ENCODE data around the gene EEIG1.

EEIG1 gene

GRCh38 chr9:127941961-127942215 is 38.9 kb downstream of the EEIG1 start:
- no peak overlapping the region for H3K9ac ChIP-seq (ENCODE audit: low read length)
- H3K27ac ChIP-seq (ENCODE audit: low read length) = no peak overlapping the region
- no peaks in the 10 kb centered on the region for H3K4me1 ChIP-seq (ENCODE audit: control insufficient read depth, low read depth, low read length)
- H3K4me3 ChIP-seq (ENCODE audit: low read length) = no peak overlapping the region
- H3K9me3 ChIP-seq (ENCODE audit: control insufficient read depth, low read depth, low read length) = no peaks in the 10 kb centered on the region
- H3K27me3 ChIP-seq (ENCODE audit: control insufficient read depth, insufficient read depth, low read length) = no peaks in the 10 kb centered on the region
- peaks cover 12% of the 10 kb centered on the region for H3K36me3 ChIP-seq (ENCODE audit: control insufficient read depth, low read depth, low read length)

GRCh38 chr9:127941062-127941960 is 39.5 kb downstream of the EEIG1 start:
- H3K9me3 ChIP-seq (ENCODE audit: control insufficient read depth, low read depth, low read length) = no peaks in the 10 kb centered on the region
- no peak overlapping the region for H3K9ac ChIP-seq (ENCODE audit: low read length)
- H3K27me3 ChIP-seq (ENCODE audit: control insufficient read depth, insufficient read depth, low read length) = no peaks in the 10 kb centered on the region
- peaks cover 12% of the 10 kb centered on the region for H3K36me3 ChIP-seq (ENCODE audit: control insufficient read depth, low read depth, low read length)
- no peaks in the 10 kb centered on the region for H3K4me1 ChIP-seq (ENCODE audit: control insufficient read depth, low read depth, low read length)
- H3K27ac ChIP-seq (ENCODE audit: low read length) = no peak overlapping the region
- H3K4me3 ChIP-seq (ENCODE audit: low read length) = no peak overlapping the region

DNA sequence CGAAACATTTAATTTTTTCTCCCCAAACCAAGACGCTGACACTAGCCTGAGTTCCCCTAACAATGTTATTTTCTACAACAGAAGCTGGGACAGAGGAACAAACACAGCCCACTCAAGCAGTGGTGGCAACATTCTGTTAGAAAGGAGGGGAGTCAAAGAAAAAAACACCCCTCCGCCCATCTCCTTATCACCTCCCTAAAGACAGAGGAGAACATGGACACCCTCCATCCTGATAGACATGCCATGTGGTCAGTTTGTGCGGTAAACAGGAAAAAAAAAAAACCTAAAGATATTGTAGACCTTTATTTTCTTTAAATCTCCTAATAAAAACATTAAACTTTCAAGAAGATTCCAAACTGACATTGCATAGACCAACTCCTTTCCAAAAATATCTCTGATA is 40.2 kb downstream of the EEIG1 start:
- Histone ChIP-seq H3K36me3 (ENCODE audit: control insufficient read depth, low read depth, low read length) (peaks cover 12% of the 10 kb centered on the region), H3K4me1 (ENCODE audit: control insufficient read depth, low read depth, low read length) (no peaks in the 10 kb centered on the region), H3K9me3 (ENCODE audit: control insufficient read depth, low read depth, low read length) (no peaks in the 10 kb centered on the region), H3K27me3 (ENCODE audit: control insufficient read depth, insufficient read depth, low read length) (no peaks in the 10 kb centered on the region), H3K27ac (ENCODE audit: low read length) (no peak overlapping the region), H3K9ac (ENCODE audit: low read length) (no peak overlapping the region), H3K4me3 (ENCODE audit: low read length) (no peak overlapping the region)

GRCh38 chr9:127938298-127938690 is 42.5 kb downstream of the EEIG1 start:
- Histone ChIP-seq H3K27ac (ENCODE audit: low read length) (no peak overlapping the region), H3K36me3 (ENCODE audit: control insufficient read depth, low read depth, low read length) (peaks cover 7% of the 10 kb centered on the region), H3K27me3 (ENCODE audit: control insufficient read depth, insufficient read depth, low read length) (no peaks in the 10 kb centered on the region), H3K4me3 (ENCODE audit: low read length) (peak overlapping the region; percentile 89), H3K9ac (ENCODE audit: low read length) (peak overlapping the region; percentile 83), H3K9me3 (ENCODE audit: control insufficient read depth, low read depth, low read length) (no peaks in the 10 kb centered on the region), H3K4me1 (ENCODE audit: control insufficient read depth, low read depth, low read length) (no peaks in the 10 kb centered on the region)

DNA sequence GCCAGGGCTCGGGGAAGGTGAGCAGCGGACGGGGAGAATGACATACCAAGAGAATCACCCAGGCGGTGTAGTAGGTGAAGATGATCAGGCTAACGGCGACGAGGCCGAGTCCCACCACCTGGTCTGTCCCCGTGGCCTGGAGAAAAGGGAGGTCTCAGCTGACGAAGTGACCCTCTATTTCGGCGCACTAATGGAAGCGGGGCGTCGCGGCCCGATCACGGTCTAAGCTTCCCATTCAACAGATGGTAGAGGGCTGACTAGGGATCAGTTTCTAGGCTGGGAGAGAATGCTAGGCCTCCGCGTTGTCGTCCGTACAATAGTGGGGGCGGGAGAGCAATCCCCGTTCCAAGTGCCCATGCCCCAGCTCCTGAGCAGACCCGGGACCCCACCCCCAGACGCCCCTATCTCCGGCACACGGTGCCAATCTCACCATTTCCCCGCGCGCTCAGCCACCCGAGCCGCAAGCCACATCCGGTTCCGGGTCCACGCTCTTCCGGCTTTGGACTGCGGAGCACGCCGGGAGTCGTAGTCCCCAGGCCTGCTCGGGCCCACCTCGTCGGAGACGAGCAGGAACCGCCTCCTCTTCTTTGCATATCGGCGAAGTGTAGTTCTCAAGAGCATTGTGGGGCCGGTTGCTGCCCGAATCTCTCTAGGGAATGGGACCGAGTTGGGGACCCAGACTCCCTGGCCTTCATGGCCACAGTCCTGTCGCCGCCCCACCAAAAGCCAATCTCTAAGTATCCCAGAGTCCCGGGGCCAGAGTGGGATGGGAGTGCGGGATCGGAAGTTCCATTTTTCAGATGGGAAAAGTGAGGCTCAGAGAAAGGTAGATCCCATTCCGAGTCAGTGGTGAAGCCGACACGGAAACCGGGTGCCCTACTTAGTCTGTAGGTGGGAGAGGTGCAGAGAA is 43.1 kb downstream of the EEIG1 start, which contains the start of gene DPM2:
DPM2 (minus strand) TSS at position 467 of the 910 bp plus-strand sequence; CDS start at position 433, 34 bp downstream.
- Histone ChIP-seq H3K9ac (ENCODE audit: low read length) (peak within 1 kb of the TSS; percentile 83), H3K27me3 (ENCODE audit: control insufficient read depth, insufficient read depth, low read length) (no peaks in the 10 kb centered on the region), H3K4me1 (ENCODE audit: control insufficient read depth, low read depth, low read length) (no peaks in the 10 kb centered on the region), H3K36me3 (ENCODE audit: control insufficient read depth, low read depth, low read length) (peaks cover 7% of the 10 kb centered on the region), H3K27ac (ENCODE audit: low read length) (no peak within 1 kb of the TSS), H3K9me3 (ENCODE audit: control insufficient read depth, low read depth, low read length) (no peaks in the 10 kb centered on the region), H3K4me3 (ENCODE audit: low read length) (peak within 1 kb of the TSS; percentile 89)

DNA sequence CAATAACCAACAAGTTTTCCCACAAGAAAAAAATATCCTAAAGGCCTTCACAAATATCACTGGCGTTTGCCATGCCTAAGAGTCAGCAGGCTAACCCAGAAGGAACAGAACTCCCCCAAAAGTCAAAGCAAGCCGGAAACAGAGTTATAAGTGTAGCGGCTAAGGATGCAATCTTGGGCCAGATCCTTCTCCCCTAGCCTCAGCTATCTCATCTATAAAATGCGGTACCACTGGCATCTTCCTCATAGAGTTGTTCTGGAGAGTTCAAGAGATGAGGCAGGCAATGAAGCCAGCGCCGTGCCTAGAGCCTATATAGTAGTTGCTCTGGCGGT is 43.8 kb downstream of the EEIG1 start:
- Histone ChIP-seq H3K36me3 (ENCODE audit: control insufficient read depth, low read depth, low read length) (peaks cover 2% of the 10 kb centered on the region), H3K9me3 (ENCODE audit: control insufficient read depth, low read depth, low read length) (no peaks in the 10 kb centered on the region), H3K27ac (ENCODE audit: low read length) (no peak overlapping the region), H3K4me1 (ENCODE audit: control insufficient read depth, low read depth, low read length) (no peaks in the 10 kb centered on the region), H3K4me3 (ENCODE audit: low read length) (peak overlapping the region; percentile 89), H3K27me3 (ENCODE audit: control insufficient read depth, insufficient read depth, low read length) (no peaks in the 10 kb centered on the region), H3K9ac (ENCODE audit: low read length) (peak overlapping the region; percentile 83)

DNA sequence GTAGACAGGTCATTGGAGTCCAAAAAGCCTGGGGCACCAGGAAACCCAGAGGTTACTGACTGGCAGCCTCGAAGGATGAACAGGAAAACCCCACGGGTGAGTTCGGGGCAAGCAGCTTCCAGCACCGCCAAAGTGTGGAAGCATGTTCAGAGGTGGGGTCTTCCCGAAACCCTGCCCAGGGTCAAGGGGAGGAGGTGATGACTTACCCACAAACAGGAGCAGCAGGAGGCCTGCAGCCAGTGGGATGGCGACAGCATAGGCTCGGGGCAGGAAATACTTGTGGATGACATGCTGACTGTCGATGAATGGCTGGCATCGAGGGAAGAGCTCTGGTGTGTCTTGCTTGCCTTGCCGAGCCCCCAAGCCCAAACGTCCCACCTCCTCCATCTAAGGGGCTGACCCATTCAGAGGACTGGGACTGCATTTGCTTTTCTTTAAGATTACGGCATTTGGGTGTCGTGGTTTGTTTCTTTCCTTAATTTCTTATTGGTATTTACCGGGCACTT is 44.4 kb downstream of the EEIG1 start:
- no peak overlapping the region for H3K9ac ChIP-seq (ENCODE audit: low read length)
- H3K4me3 ChIP-seq (ENCODE audit: low read length) = peak overlapping the region; percentile 89
- peaks cover 2% of the 10 kb centered on the region for H3K36me3 ChIP-seq (ENCODE audit: control insufficient read depth, low read depth, low read length)
- peaks cover 1% of the 10 kb centered on the region for H3K4me1 ChIP-seq (ENCODE audit: control insufficient read depth, low read depth, low read length)
- H3K9me3 ChIP-seq (ENCODE audit: control insufficient read depth, low read depth, low read length) = no peaks in the 10 kb centered on the region
- no peak overlapping the region for H3K27ac ChIP-seq (ENCODE audit: low read length)
- H3K27me3 ChIP-seq (ENCODE audit: control insufficient read depth, insufficient read depth, low read length) = no peaks in the 10 kb centered on the region

DNA sequence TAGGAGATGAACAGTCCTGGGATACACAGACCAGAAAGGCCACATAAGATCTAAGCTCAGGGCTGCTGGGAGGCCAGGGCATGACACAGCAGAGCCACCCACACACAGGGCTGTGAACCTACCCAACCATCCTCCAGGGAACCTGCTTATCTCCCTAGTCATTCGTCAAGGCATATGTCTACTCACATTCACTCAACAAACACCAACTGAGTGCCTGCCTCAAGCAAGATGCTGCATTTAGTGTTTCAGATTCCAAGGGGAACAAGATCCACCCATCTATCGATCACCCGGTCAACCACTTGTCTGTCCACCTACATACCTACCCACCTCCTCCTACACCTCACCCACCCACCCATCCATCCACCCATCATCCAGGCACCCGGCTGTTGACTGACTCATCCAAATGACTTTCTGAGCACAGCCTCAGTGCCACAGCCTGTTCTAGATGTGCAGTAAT is 45.0 kb downstream of the EEIG1 start:
- Histone ChIP-seq H3K27ac (ENCODE audit: low read length) (no peak overlapping the region), H3K4me3 (ENCODE audit: low read length) (no peak overlapping the region)

GRCh38 chr9:127934986-127935385 is 45.8 kb downstream of the EEIG1 start:
- Histone ChIP-seq H3K4me3 (ENCODE audit: low read length) (no peak overlapping the region), H3K27me3 (ENCODE audit: control insufficient read depth, insufficient read depth, low read length) (peaks cover under 1% of the 10 kb centered on the region), H3K36me3 (ENCODE audit: control insufficient read depth, low read depth, low read length) (no peaks in the 10 kb centered on the region), H3K9me3 (ENCODE audit: control insufficient read depth, low read depth, low read length) (no peaks in the 10 kb centered on the region), H3K27ac (ENCODE audit: low read length) (no peak overlapping the region), H3K4me1 (ENCODE audit: control insufficient read depth, low read depth, low read length) (peaks cover 7% of the 10 kb centered on the region), H3K9ac (ENCODE audit: low read length) (no peak overlapping the region)

More for the DNA sequence above, 45.0 kb downstream of the EEIG1 start:
- H3K27me3 ChIP-seq (ENCODE audit: control insufficient read depth, insufficient read depth, low read length) = no peaks in the 10 kb centered on the region
- H3K9me3 ChIP-seq (ENCODE audit: control insufficient read depth, low read depth, low read length) = no peaks in the 10 kb centered on the region
- no peaks in the 10 kb centered on the region for H3K36me3 ChIP-seq (ENCODE audit: control insufficient read depth, low read depth, low read length)
- peaks cover 7% of the 10 kb centered on the region for H3K4me1 ChIP-seq (ENCODE audit: control insufficient read depth, low read depth, low read length)
- no peak overlapping the region for H3K9ac ChIP-seq (ENCODE audit: low read length)

DNA sequence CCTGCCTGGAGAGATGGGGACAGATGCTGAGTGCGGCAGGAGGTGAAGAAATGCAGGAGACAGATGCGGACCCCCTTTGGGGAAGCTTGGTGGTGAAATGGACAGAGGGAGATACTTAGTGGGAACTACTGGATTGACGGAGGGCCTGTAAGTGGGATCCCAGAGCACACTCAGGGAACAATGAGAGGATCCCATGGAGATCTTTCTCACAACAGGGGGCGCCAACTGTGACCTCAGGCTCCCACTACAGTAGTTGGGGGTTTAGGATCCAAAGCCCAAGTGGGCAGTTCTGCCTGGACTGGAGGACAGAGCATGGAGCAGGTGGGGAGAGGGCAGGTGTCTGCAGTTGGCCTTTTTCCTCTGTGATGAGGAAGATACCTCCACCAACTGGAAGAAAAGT is 46.5 kb downstream of the EEIG1 start:
- no peaks in the 10 kb centered on the region for H3K36me3 ChIP-seq (ENCODE audit: control insufficient read depth, low read depth, low read length)
- H3K9me3 ChIP-seq (ENCODE audit: control insufficient read depth, low read depth, low read length) = no peaks in the 10 kb centered on the region
- peaks cover 7% of the 10 kb centered on the region for H3K4me1 ChIP-seq (ENCODE audit: control insufficient read depth, low read depth, low read length)
- H3K9ac ChIP-seq (ENCODE audit: low read length) = no peak overlapping the region
- no peak overlapping the region for H3K27ac ChIP-seq (ENCODE audit: low read length)
- H3K4me3 ChIP-seq (ENCODE audit: low read length) = no peak overlapping the region
- H3K27me3 ChIP-seq (ENCODE audit: control insufficient read depth, insufficient read depth, low read length) = peaks cover 8% of the 10 kb centered on the region

- Histone ChIP-seq H3K9ac (ENCODE audit: low read length) (no peak overlapping the region), H3K9me3 (ENCODE audit: control insufficient read depth, low read depth, low read length) (no peaks in the 10 kb centered on the region), H3K36me3 (ENCODE audit: control insufficient read depth, low read depth, low read length) (no peaks in the 10 kb centered on the region), H3K27ac (ENCODE audit: low read length) (no peak overlapping the region), H3K4me1 (ENCODE audit: control insufficient read depth, low read depth, low read length) (peaks cover 7% of the 10 kb centered on the region), H3K27me3 (ENCODE audit: control insufficient read depth, insufficient read depth, low read length) (peaks cover 29% of the 10 kb centered on the region), H3K4me3 (ENCODE audit: low read length) (peak overlapping the region; percentile 46)
These were observed 49.5 kb downstream of the EEIG1 start for GRCh38 chr9:127931092-127931881.
